ENCODE results near the gene NFIC.

GRCh38 chr19:3398114-3398899 is 31.9 kb downstream of the NFIC start:
- TF ChIP-seq CTCF (IDR thresholded peaks at IDR 0.05): no peak
- TF ChIP-seq POLR2A (IDR thresholded peaks at IDR 0.05): peak in 1 of 2 donors; percentile 20
- TF ChIP-seq POLR2AphosphoS5 (IDR thresholded peaks at IDR 0.05; ENCODE audit: insufficient read depth in 1 of 2, low read depth in 1 of 2): peak; percentile 88 to 91
